Trophoblast cell (in vitro differentiated cells and primary cell): ENCODE data around the gene DIS3L2.

Experiments used
- DNase-seq, 2 donors: peaks; one replicate each; pipeline ENCODE4 v3.0.0-alpha.2; 2016
- H2AFZ ChIP-seq: 2 replicates; pipeline ENCODE4 v1.6.1; 2013; ENCODE audit warnings: low read length, moderate library complexity, mild to moderate bottlenecking; ENCODE audit not compliant: insufficient read depth, poor library complexity
- H2AK5ac ChIP-seq: 2 replicates; pipeline ENCODE4 v1.6.1; 2013; ENCODE audit warnings: mild to moderate bottlenecking, low read length
- H2BK120ac ChIP-seq: 2 replicates; pipeline ENCODE4 v1.6.1; 2013; ENCODE audit warnings: low read length, mild to moderate bottlenecking, moderate library complexity; ENCODE audit not compliant: insufficient read depth, poor library complexity
- H2BK12ac ChIP-seq: 2 replicates; pipeline ENCODE4 v1.6.1; 2013; ENCODE audit warnings: mild to moderate bottlenecking, low read length, moderate library complexity
- H2BK5ac ChIP-seq: 2 replicates; pipeline ENCODE4 v1.6.1; 2013; ENCODE audit warnings: low read length, low read depth, moderate library complexity, mild to moderate bottlenecking; ENCODE audit not compliant: poor library complexity
- H3K14ac ChIP-seq: 2 replicates; pipeline ENCODE4 v1.6.1; 2013; ENCODE audit warnings: mild to moderate bottlenecking, low read length
- H3K18ac ChIP-seq: 2 replicates; pipeline ENCODE4 v1.6.1; 2013; ENCODE audit warnings: mild to moderate bottlenecking, low read length
- H3K23ac ChIP-seq: 2 replicates; pipeline ENCODE4 v1.6.1; 2013; ENCODE audit warnings: low read length
- H3K27ac ChIP-seq: 2 replicates; pipeline ENCODE4 v1.5.1; 2013; ENCODE audit warnings: low read depth, mild to moderate bottlenecking, inconsistent platforms, low read length, moderate library complexity
- H3K27me3 ChIP-seq: 2 replicates; pipeline ENCODE4 v1.6.1; 2013; ENCODE audit warnings: inconsistent platforms, mild to moderate bottlenecking, low read length, moderate library complexity; ENCODE audit not compliant: insufficient read depth
- H3K36me3 ChIP-seq, 2 experiments: 1 replicate in 1 of 2; 2 replicates in 1 of 2; pipeline ENCODE4 v1.6.1; 2013; ENCODE audit warnings: low read length in 2 of 2, mild to moderate bottlenecking in 2 of 2, moderate library complexity in 1 of 2; ENCODE audit not compliant: insufficient read depth in 2 of 2, control insufficient read depth in 1 of 2
- H3K4ac ChIP-seq: 2 replicates; pipeline ENCODE4 v1.6.1; 2013; ENCODE audit warnings: low read depth, mild to moderate bottlenecking, low read length, moderate library complexity
- H3K4me1 ChIP-seq, 2 experiments: 1 replicate in 1 of 2; 2 replicates in 1 of 2; pipeline ENCODE4 v1.6.1; 2013; ENCODE audit warnings: low read length in 2 of 2, mild to moderate bottlenecking in 2 of 2, moderate library complexity in 1 of 2; ENCODE audit not compliant: insufficient read depth in 2 of 2, control insufficient read depth in 1 of 2
- H3K4me2 ChIP-seq: 2 replicates; pipeline ENCODE4 v1.6.1; 2013; ENCODE audit warnings: inconsistent platforms, mild to moderate bottlenecking, low read length, moderate library complexity
- H3K4me3 ChIP-seq: 2 replicates; pipeline ENCODE4 v1.5.1; 2013; ENCODE audit warnings: mild to moderate bottlenecking, low read depth, low read length, inconsistent platforms
- H3K79me1 ChIP-seq: one replicate; pipeline ENCODE4 v1.6.1; 2013; ENCODE audit warnings: low read length
- H3K79me2 ChIP-seq: 2 replicates; pipeline ENCODE4 v1.6.1; 2013; ENCODE audit warnings: low read length, mild to moderate bottlenecking; ENCODE audit not compliant: control insufficient read depth, insufficient read depth, poor library complexity
- H3K9ac ChIP-seq: 2 replicates; pipeline ENCODE4 v1.6.1; 2013; ENCODE audit warnings: mild to moderate bottlenecking, low read length
- H3K9me3 ChIP-seq: 2 replicates; pipeline ENCODE4 v1.6.1; 2013; ENCODE audit warnings: low read depth, mild to moderate bottlenecking, control low read depth, inconsistent platforms, low read length; ENCODE audit not compliant: insufficient read depth
- H4K12ac ChIP-seq: 2 replicates; pipeline ENCODE4 v1.6.1; 2013; ENCODE audit warnings: low read depth, mild to moderate bottlenecking, low read length, moderate library complexity
- H4K8ac ChIP-seq: 2 replicates; pipeline ENCODE4 v1.6.1; 2013; ENCODE audit warnings: low read depth, mild to moderate bottlenecking, low read length, moderate library complexity
- H4K91ac ChIP-seq: one replicate; pipeline ENCODE4 v1.6.1; 2013; ENCODE audit warnings: low read depth, mild to moderate bottlenecking, low read length, moderate library complexity
- WGBS: extraction: QIAGEN DNeasy Blood & Tissue Kit; methylation state at CpG from one replicate; pipeline ENCODE4 v1.1.7; 2013; ENCODE audit warnings: missing lambda C conversion rate; ENCODE audit not compliant: insufficient read length, insufficient coverage; ENCODE audit errors: extremely low coverage; 5-methylcytosine and 5-hydroxymethylcytosine counted together

DIS3L2 gene

DNA sequence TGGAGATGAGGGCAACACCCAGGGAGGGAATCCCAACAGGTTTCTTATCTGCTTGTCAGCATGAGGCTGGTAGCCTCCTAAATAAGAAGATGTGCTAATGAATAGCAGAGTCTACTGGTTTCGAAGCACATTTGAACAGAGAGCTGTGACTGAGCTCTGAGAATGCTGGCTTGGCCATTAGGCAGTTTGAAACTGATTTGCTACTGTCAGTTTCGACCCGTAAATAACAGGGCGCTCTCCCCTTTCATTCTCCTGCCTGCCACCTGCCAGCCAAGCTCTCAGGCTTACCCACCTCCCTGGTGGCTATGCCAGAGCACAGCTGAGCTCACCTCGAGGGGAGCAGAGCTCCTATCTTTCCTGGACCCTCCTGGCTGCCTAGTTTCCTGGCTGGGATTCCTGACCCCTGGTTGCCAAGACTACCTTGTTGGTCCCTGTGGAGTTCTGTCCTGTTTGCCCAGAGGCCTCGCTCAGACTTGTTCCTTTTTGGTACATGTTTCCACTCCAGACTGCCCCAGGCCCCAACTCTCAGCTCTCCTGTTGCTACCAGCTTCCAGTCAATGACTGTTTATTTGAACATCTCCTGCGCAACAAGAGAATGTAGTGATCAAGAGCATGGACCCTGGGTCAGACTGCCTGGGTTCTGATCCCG, 314.7 kb downstream of the DIS3L2 start:
- Histone ChIP-seq H2BK12ac (no peak overlapping the region), H3K18ac (no peak overlapping the region), H2BK120ac (no peak overlapping the region), H3K27ac (no peak overlapping the region), H3K4ac (no peak overlapping the region), H3K36me3 (no peaks in the 10 kb centered on the region), H3K79me2 (no peaks in the 10 kb centered on the region), H4K8ac (no peak overlapping the region), H3K14ac (no peak overlapping the region), H3K9ac (no peak overlapping the region), H3K79me1 (no peaks in the 10 kb centered on the region), H2BK5ac (no peak overlapping the region), H4K12ac (no peak overlapping the region), H3K9me3 (no peaks in the 10 kb centered on the region), H4K91ac (no peak overlapping the region), H2AK5ac (no peak overlapping the region), H3K4me1 (peaks cover 3 to 4% of the 10 kb centered on the region in 2 experiments), H2AFZ (no peak overlapping the region), H3K27me3 (no peaks in the 10 kb centered on the region), H3K23ac (no peak overlapping the region), H3K4me2 (no peak overlapping the region), H3K4me3 (no peak overlapping the region)
- no CpG with 5 or more reads among the region's 8 CpGs for WGBS
- peak in 1 of 2 donors; percentile 9 for DNase-seq

DNA sequence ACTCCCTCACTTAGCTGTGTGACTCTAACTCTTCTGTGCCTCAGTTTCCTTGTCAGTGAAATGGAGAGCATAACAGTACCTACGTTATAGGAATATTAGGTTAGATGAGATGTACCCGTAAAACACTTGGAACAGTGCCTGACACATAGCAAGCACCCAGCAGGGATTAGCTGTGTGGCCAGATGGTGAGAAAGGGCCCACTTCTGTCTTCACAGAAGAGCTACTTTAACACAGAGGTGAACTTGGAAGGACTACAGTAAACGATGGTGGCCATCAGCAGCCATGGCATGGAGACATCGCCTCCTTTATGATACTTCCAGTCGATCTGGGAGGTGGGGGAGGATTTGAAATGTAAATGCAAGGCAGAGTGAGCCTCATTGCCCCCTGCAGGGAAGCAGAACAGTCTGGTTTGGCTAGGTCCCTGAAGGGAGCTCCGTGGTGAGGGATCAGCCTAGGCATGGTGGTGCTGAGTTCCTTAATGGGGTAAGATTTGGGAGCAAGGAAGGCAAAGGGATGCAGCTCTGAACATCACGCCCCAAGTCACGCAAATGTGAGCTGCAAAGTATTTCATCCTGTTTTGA, 315.3 kb downstream of the DIS3L2 start:
- no peak overlapping the region for H3K18ac ChIP-seq
- H3K14ac ChIP-seq = no peak overlapping the region
- no peak overlapping the region for H3K4me2 ChIP-seq
- H3K9ac ChIP-seq = no peak overlapping the region
- no peak overlapping the region for H4K91ac ChIP-seq
- no peak overlapping the region for H3K27ac ChIP-seq
- no peak overlapping the region for H2BK5ac ChIP-seq
- H3K23ac ChIP-seq = no peak overlapping the region
- no peak overlapping the region for H2AK5ac ChIP-seq
- H2BK12ac ChIP-seq = no peak overlapping the region
- no peak overlapping the region for H2AFZ ChIP-seq
- no peak overlapping the region for H4K8ac ChIP-seq
- H2BK120ac ChIP-seq = no peak overlapping the region
- WGBS = no CpG with 5 or more reads among the region's 8 CpGs
- no peak overlapping the region for H3K4ac ChIP-seq
- no peaks in the 10 kb centered on the region for H3K79me1 ChIP-seq
- H3K9me3 ChIP-seq = no peaks in the 10 kb centered on the region
- no peaks in the 10 kb centered on the region for H3K36me3 ChIP-seq
- DNase-seq = no peak
- H4K12ac ChIP-seq = no peak overlapping the region
- no peaks in the 10 kb centered on the region for H3K79me2 ChIP-seq
- no peaks in the 10 kb centered on the region for H3K27me3 ChIP-seq
- H3K4me1 ChIP-seq = peaks cover 3 to 4% of the 10 kb centered on the region in 2 experiments
- H3K4me3 ChIP-seq = no peak overlapping the region

DNA sequence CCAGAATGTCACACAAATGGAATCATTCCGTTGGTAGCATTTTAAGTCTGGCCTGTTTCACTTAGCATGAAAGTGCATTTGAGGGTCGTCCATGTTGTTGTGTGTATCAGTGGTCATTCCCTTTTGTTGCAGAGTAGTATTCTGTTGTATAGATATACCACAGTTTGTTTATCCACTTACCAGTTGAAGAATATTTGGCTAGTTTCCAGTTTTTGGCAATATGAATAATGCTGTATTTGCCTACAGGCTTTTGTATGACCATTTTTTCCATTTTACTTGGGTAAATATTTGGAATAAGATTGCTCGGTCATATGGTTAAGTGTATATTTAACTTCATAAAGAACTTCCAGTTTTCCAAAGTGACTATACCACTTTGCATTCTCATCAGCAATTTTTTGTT, 317.0 kb downstream of the DIS3L2 start:
- no peak overlapping the region for H3K14ac ChIP-seq
- H2BK5ac ChIP-seq = no peak overlapping the region
- DNase-seq = no peak
- no peaks in the 10 kb centered on the region for H3K36me3 ChIP-seq
- no peaks in the 10 kb centered on the region for H3K79me2 ChIP-seq
- H3K18ac ChIP-seq = no peak overlapping the region
- WGBS = no CpG with 5 or more reads among the region's 3 CpGs
- H4K8ac ChIP-seq = no peak overlapping the region
- H2AFZ ChIP-seq = no peak overlapping the region
- H2BK120ac ChIP-seq = no peak overlapping the region
- H3K27me3 ChIP-seq = no peaks in the 10 kb centered on the region
- no peak overlapping the region for H4K12ac ChIP-seq
- no peak overlapping the region for H3K27ac ChIP-seq
- no peak overlapping the region for H3K9ac ChIP-seq
- no peak overlapping the region for H3K23ac ChIP-seq
- H2AK5ac ChIP-seq = no peak overlapping the region
- no peak overlapping the region for H3K4me3 ChIP-seq
- H2BK12ac ChIP-seq = no peak overlapping the region
- H3K9me3 ChIP-seq = no peaks in the 10 kb centered on the region
- H4K91ac ChIP-seq = no peak overlapping the region
- H3K4me2 ChIP-seq = no peak overlapping the region
- H3K79me1 ChIP-seq = no peaks in the 10 kb centered on the region
- no peak overlapping the region for H3K4ac ChIP-seq
- peaks cover 3 to 4% of the 10 kb centered on the region in 2 experiments for H3K4me1 ChIP-seq

DNA sequence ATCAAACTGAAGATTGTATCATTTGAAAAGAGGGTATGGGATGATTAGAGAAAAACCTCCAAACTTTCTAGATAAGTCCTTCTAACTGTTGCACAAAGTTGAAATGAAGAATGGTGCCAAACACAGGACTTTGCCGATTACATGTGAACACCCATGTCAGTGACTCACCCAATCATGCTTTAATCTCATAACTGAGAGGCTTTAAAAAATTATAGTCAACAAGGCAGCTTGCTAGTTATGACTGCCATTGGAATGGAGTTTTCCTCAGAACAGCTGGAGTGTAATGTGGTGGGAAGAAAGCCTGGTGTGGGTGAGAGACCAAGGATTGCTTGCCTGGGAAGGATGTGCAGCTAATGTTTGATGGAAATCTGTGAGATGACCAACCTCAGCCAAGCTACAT, 318.8 kb downstream of the DIS3L2 start:
- Histone ChIP-seq H3K18ac (no peak overlapping the region), H3K9me3 (no peaks in the 10 kb centered on the region), H3K36me3 (no peaks in the 10 kb centered on the region), H3K14ac (no peak overlapping the region), H2BK5ac (no peak overlapping the region), H3K4me1 (peaks cover 3 to 4% of the 10 kb centered on the region in 2 experiments), H3K9ac (no peak overlapping the region), H2BK12ac (no peak overlapping the region), H3K27me3 (no peaks in the 10 kb centered on the region), H3K27ac (no peak overlapping the region), H3K79me2 (no peaks in the 10 kb centered on the region), H3K4me2 (no peak overlapping the region), H2AK5ac (no peak overlapping the region), H3K79me1 (no peaks in the 10 kb centered on the region), H3K4ac (no peak overlapping the region), H2AFZ (no peak overlapping the region), H4K91ac (no peak overlapping the region), H4K8ac (no peak overlapping the region), H3K23ac (no peak overlapping the region), H4K12ac (no peak overlapping the region), H3K4me3 (no peak overlapping the region), H2BK120ac (no peak overlapping the region)
- WGBS = no CpG with 5 or more reads among the region's 1 CpG
- DNase-seq = peak in 1 of 2 donors; percentile 37
